GM19397 (cell line): ENCODE data around the gene SYP.
"Not testable (repeated sequence)": the region's sequence is repeated elsewhere in the genome, so short reads cannot be mapped to it uniquely, and the experiment has no call there.

Source experiments
- ATAC-seq: cut with Tn5 transposase; IDR thresholded peaks from one replicate; pipeline ENCODE4 v1.9.1; 2021; ENCODE audit warnings: mild to moderate bottlenecking, moderate library complexity; ENCODE audit not compliant: unreplicated experiment

SYP gene

DNA sequence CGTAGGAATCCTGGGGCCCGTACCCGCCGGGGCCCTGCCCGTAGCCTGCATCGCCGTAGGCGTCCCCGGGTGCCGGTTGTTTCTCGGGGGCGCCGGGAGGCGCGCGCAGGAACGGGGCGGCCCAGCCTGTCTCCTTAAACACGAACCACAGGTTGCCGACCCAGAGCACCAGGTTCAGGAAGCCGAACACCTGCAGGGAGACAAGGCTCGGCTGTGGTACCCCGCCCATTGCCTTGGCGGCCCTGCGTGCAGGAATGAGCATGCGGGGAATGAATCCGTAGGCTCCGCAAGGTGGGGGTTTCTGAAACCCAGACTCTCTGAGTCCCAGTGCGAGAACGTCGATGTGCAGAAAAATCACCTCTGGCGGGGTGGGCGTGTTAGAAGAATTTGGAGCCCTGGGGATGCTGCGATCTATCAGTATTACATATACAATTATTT lies 8.4 kb downstream of the SYP start:
- peak; percentile 22 for ATAC-seq

DNA sequence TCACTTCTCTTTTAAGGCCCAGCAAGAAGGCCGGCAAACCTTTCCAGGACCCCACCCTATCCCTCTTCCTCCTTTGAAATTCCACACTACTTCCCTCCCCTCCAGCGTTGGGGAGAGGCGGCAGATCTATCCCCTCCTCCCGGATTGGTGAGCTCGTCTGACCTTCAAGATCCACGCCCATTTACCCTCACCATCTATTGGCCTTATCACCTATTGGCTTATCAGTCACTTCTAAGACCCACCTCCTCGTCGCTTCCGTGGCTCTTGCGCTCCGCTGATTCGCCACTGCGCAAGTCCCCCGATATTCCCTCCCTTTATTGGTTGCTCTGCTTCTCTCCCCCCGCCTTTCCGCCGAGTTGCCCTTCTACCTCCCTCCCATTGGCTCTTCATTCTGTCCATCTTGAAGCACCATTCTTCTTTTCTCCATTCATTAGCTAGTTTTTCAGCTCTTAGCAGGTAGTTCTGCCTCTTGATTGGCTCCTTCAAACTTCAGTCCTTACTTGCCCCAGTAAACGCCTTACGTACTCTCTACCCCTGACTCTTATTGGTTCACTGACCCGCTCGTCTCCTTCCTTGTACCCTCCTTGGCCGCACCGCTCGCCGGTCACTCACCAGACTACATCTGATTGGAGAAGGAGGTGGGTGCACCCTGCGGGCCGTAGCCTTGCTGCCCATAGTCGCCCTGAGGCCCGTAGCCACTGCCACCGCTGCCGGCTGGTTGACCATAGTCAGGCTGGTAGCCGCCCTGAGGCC lies 9.0 kb downstream of the SYP start:
- peak; percentile 88 for ATAC-seq

GRCh38 chrX:49189606-49190005 lies 10.4 kb downstream of the SYP start:
- no peak for ATAC-seq

- ATAC-seq: no peak
Measured at GRCh38 chrX:49188468-49189076, 11.4 kb downstream of the SYP start.

DNA sequence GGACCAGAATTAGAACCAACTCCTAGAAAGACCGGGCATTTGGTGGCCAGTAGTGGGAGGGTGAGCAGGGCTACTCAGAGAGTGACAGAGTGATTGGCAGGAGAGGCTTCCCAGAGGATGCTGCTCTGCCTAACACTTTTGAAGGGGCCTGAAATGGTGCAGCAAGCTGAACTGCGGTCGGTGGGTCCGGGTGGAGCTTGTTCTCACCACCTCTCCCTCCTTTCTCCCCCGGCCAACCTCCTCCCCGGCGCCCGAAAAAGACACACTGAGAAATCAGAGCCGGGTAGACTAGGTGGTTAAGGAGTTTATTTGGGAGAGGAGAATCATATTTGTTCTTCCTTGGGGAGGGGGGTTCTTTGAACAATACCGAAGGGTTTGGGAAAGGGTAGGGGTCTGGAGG lies 12.5 kb downstream of the SYP start:
- no peak for ATAC-seq

DNA sequence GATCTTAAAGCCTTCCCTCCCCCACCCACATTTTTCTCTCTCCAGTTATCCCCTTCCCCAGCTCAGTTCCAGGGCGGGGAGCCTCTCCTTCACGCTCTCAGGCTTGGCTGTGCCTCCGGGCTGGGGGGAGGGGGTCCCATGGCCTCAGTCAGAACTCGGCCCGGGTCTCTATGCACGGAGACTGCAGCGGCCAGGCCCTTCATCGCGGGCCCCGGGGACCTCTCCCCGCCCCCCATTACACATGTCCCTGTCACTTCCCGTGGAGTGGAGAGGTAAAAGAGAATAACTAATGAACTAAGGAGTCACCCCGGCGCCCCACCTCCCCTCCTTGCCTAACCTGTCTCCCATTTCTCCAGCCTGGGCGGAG lies 13.0 kb downstream of the SYP start:
- no peak for ATAC-seq

DNA sequence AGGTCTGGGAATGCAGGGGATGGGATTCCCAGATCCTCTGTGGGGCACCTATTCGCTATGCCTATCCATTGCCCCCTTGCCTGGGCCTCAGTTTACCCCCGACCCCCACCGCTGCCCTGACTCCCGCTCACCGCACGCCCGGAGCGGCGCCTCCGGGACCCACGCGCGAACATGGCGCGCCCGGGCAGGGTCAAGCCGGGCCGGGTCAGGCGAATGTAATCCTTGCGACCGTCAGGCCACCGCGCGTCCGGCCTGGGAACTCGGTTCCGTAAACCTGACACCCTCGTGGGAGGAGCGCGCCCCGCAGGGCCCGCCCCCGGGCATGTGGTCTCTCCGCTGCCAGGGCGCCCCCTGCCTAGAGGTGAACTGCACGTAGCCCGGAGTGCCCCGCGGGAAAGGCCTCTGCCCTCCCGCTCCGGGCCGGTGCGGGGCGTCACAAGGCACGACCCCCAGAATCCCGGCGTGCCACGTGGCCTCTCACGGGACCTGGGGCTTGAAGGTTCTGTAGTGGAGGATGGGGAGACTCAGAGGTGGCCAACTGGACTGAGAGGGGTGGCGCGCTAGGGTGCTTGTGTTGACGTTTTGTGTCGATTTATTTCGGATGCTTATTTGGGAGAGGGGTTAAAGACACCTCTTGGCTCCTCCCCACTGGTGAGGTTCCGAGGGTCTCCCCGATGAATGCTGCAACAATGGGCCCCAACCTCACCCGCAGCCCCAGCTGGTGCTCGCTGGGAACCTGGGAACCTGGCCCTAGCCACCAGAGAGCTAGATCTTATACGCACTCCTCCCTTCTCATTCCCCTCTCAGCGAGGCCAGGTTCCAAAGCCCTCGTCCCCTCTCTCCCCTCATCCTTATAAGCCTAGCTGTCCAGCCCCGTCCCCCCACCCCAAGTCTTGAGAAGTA lies 13.6 kb downstream of the SYP start, which contains the start of gene PRICKLE3:
Gene PRICKLE3 (minus strand): TSS at position 249 of the 903 bp plus-strand sequence. CDS start 76 bp downstream, at position 173.
- ATAC-seq: peak; percentile 37

DNA sequence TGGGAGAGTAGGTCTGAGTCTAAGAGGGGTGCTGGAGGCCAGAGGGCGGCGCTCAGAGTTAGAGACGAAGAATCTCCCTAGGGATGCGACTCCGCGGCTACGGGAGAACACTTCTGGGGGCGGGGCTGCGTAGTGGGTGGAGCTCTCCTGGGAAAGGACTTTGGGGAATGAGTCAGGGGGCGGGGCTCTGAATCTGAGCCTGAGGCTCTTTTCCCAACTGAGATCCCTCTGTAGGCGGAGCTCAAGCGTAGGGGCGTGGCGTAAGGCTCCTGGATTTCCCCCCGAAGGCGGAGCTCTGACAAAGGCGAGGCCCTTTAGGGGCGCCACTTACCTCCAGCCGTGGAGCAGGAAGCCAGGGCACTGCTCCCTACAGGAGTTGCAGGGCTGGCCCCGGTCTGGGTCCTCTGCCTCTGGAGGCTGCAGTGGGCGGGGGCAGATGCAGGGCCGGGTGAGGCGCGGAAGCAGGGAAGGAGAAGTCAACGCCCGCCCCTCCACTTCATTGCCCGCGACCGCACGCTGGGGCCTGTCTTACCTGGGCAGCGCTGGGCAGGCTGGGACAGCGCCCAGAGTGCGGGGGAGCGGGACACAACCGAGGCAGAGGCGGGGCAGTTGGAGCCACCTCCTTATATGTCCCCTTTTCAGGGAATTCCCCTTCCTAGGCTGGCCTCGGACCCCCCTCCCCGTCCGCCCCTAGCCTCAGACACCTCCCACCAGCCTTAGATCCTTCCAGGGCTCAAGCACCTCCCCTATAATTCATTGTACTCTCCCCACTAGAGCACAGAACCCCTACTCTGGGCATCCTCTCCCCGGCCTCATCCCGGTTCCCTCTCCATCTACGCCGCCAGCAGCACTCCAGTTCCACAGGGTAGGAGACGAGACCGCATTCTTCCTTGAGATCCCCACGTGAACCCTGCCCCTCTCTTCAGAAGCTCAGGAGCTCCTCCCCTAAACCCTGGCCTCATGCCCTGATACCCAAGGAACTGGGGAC lies 15.4 kb downstream of the SYP start:
- ATAC-seq: peak; percentile 43

DNA sequence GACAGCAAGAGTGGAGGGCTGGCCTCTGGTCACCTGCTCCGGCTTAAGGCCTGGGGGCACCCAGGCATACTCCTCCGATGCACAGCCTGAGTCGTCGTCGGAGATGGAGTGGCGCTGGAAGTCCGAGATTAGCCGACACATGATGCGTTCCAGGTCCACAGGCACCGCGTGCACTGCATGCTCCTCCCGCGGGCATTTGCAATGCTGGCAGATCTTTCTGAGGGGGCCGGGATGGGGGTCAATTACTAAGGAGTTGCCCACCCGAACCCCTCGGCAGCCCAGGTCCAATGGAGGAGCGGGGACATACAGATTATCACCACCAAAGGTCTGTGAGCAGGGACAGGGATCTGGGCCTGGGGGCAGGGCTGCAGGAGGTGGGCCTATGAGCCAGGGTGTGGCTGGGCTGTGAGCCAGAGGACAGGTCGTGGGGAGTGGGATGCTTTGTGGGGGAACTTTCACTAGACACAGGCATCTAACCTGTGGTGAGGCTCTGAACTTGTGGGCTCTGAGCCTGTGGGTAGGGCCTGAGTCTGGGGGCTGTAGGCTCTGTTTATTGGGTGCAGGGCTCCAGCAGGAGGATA lies 16.2 kb downstream of the SYP start:
- ATAC-seq: no peak

DNA sequence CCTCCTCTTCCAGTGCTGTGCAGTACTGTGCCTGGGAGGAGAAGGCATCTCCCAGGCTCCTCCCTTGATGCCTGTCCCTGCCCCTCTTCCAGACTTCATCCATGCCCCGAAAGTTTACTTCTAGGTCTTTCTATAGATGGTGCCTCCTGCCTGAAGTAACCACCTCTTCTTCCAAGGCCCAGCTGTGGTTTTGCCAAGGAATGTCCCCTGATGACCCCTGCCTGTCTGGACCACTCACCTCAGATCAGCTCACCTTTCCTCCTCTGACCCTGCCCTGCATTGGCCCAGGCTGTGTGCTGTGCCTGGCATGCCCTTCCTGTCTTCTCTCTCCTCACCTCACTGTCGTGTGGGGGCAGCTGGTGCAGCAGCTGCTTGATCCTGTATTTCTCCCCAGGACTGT lies 20.6 kb downstream of the SYP start:
- ATAC-seq: no peak

DNA sequence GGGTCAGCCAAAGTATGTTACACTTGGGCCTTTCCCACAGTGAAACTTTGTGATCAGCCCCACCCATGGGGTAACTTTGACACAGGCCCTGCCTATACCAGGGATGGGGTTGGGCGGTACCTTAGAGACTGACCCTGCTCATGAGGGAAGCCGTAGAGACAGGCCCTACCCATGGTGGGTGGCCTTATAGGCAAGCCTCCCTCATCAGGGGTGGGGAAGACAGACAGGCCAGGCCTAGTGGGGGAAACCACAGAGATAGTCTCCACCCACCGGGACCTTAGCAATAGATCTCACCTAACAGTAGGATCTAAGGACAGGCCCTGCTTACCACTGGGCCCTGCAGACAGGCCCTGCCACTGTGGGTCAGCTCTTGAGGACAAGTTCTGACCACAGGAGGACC lies 21.5 kb downstream of the SYP start:
- no peak for ATAC-seq

DNA sequence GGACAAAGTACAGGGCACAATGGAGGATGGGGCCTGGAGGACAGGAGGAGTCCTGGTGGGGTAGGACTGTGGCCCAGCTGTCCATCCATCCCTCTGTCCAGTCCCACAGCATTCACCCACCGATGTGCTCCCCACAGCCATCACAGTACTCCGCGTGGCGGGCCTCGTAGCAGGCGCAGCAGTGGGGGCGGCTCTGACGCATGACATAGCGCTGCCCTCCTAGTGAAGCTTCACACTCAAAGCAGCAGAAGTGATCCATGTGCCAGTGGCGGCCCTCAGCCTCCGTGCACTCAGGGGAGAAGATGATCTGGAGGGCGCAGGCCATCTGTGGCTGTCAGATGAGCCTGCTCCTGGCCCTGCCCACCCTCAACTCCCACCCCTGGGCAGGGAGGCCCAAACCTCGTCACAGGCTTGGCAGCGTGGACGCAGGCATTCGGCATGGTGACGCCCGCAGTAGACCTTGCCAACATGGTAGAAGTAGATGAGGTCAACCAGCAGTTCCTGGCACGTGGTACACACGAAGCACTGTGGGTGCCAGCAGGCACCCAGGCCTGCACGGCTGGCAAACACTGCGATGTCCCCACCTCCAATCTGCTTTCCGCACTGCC lies 22.0 kb downstream of the SYP start:
- no peak for ATAC-seq

DNA sequence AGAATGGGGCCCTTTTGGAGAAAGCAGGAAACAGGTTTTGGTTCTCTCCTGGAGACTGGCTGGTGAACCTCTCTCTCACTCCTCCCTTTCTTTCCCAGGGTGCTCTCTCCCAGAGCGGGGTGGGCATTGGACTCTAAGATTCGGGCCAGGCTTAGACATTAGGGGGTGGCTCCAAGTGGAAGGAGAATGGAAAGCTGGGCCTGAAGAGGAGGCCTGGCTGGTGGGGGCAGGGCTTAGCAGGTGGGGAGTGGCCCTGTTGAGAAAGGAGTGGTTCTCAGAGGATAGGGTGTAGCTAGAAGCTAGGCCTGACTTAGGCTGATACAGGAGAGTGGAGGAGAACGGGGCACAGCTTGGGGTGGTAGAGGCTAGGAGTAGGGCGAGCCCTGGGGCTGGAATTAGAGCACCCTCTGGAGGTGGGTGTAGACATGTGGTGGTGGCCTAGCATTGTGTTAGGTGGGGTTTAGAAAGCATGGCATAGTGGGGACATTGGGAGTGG lies 22.6 kb downstream of the SYP start:
- no peak for ATAC-seq

- ATAC-seq: no peak
Measured at GRCh38 chrX:49176421-49177326, 23.3 kb downstream of the SYP start.

DNA sequence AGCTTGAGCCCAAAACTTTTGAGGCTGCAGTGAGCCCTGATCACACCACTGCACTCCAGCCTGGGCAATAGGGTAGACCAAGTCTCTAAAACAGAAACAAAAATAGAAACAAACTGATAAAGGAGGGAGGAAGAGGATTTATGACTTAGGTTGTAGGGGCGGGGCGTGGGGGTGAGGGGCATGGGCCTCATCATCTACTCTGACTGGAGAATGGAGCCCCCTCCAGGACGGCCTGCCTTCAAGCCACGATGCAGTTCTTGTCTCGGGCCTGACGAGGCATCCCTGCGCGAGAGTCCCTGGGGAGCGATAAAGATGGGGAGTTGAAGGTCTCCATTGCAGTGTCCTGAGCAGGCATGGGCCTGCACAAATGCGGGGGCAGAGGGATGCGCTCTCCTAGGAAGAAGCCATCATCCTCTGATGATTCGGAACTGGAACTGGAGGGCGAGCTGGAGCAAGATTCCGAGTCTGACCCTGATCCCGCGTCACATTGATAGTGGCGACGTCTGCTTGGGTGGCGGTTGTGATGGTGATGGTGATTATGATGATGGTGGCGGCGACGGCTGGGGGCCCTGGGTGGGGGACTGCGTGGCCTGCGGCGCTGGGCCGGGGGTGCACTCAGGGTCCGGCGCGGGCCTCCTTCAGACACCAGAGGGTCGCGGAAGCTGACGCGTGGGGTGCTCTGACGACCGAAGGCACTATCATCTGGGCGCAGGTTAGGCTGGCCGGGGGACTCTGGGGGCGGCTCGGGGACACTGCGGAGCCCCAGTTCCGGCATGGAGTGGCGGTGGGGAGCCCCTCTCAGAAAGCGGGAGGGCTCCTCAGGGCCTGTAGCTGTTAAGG lies 24.3 kb downstream of the SYP start:
- no peak for ATAC-seq

- ATAC-seq: no peak
Measured at GRCh38 chrX:49174723-49175122, 25.3 kb downstream of the SYP start.

DNA sequence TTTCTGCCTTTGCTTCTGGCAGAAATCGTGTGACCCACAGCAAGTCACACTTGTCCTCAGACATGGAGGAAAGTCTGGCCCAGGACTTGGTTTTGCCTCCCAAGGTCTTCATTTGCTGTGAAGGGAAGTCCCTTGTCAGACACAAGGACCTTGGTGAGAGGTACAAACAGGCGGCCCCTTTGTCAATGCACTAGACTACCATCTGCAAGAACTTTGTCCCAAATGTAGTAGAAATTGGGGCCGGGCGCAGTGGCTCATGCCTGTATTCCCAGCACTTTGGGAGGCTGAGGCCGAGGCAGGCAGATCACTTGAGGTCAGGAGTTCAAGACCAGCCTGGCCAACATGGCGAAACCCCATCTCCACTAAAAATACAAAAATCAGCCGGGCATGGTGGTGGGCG lies 26.4 kb downstream of the SYP start:
- ATAC-seq: not testable (repeated sequence)
